ENCODE measurements around the gene LGALS7B. TPM values are rescaled to one million over a fixed set of nuclear protein-coding genes. Genes with fewer than 3 reads are reported as not detected.

Gene LGALS7B
- total RNA-seq, 2 donors from 2014 or later: not detected

- no peaks in the 10 kb centered on the region for H3K9me3 ChIP-seq (ENCODE audit: control insufficient read depth, low read length)
- Mint-ChIP-seq H3K4me1 (peaks cover 8% of the 10 kb centered on the region), H3K36me3 (ENCODE audit: low read depth) (peaks cover 37% of the 10 kb centered on the region), H3K27me3 (ENCODE audit: insufficient read depth) (no peaks in the 10 kb centered on the region), H3K27ac (no peak overlapping the region), H3K4me3 (no peak overlapping the region), H3K9me3 (peaks cover 3% of the 10 kb centered on the region)
- no peak overlapping the region for H3K9ac ChIP-seq (ENCODE audit: extremely low read depth, low read length, poor library complexity, severe bottlenecking)
- no peak overlapping the region for H3K4me3 ChIP-seq (ENCODE audit: low read length)
- no peaks in the 10 kb centered on the region for H3K4me1 ChIP-seq (ENCODE audit: control insufficient read depth, insufficient read depth, low read length)
- no peak overlapping the region for H3K27ac ChIP-seq (ENCODE audit: low read depth, low read length)
- peaks cover 14% of the 10 kb centered on the region for H3K36me3 ChIP-seq (ENCODE audit: control insufficient read depth, insufficient read depth, low read length)
- 97% methylated on average over 22 to 34 of the region's 34 CpGs for WGBS, 2 experiments (ENCODE audit: insufficient coverage in 1 of 2, insufficient read length in 1 of 2)
- DNase-seq: peak; percentile 65
- no peaks in the 10 kb centered on the region for H3K27me3 ChIP-seq (ENCODE audit: control insufficient read depth, insufficient read depth, low read length, poor library complexity, severe bottlenecking)
- TF ChIP-seq CTCF (conservative IDR thresholded peaks at IDR 0.05): no peak
These were observed 26.3 kb downstream of the LGALS7B start for GRCh38 chr19:38815059-38816001.

DNA sequence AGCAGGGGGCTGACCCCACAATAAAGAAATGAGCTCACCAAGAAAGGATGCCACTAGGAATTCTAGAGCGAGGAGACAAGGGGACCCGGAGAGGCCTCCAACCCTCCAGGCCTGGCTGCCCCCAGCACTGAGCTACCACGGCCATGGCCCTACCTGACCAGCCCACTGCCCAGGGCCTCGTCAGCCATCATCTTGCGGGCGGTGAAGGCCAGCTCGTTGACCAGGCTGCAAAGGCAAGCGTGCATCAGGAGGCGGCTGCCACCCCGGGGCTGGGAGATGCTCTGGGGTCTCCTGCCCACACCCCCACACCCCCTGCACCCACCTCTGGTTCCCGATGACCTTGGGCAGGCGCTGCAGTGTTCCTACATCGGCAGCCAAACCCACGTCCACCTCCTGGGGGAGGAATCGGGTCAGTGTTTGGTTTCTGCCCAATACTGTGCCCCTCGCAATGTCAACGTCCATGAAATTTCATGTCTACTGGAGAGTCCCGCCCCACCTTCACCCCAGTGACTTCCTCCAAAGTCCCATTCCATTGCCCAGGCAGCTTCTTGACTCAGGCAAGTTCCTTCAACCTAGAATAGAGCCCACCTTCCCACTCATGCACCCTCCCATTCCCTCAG is 27.2 kb downstream of the LGALS7B start:
- Histone ChIP-seq H3K9me3 (ENCODE audit: control insufficient read depth, low read length) (no peaks in the 10 kb centered on the region), H3K9ac (ENCODE audit: extremely low read depth, low read length, poor library complexity, severe bottlenecking) (no peak overlapping the region), H3K4me3 (ENCODE audit: low read length) (no peak overlapping the region), H3K27ac (ENCODE audit: low read depth, low read length) (no peak overlapping the region), H3K27me3 (ENCODE audit: control insufficient read depth, insufficient read depth, low read length, poor library complexity, severe bottlenecking) (no peaks in the 10 kb centered on the region), H3K36me3 (ENCODE audit: control insufficient read depth, insufficient read depth, low read length) (peaks cover 20% of the 10 kb centered on the region), H3K4me1 (ENCODE audit: control insufficient read depth, insufficient read depth, low read length) (no peaks in the 10 kb centered on the region)
- peaks cover 12% of the 10 kb centered on the region for H3K9me3 Mint-ChIP-seq
- no peak for TF ChIP-seq CTCF (conservative IDR thresholded peaks at IDR 0.05)
- no peak for DNase-seq
- no peak overlapping the region for H3K4me3 Mint-ChIP-seq
- H3K27me3 Mint-ChIP-seq (ENCODE audit: insufficient read depth): no peaks in the 10 kb centered on the region
- WGBS, 2 experiments (ENCODE audit: insufficient coverage in 1 of 2, insufficient read length in 1 of 2): 93 to 94% methylated on average over 14 to 18 of the region's 18 CpGs
- H3K27ac Mint-ChIP-seq: peak overlapping the region; percentile 48
- peaks cover 8% of the 10 kb centered on the region for H3K4me1 Mint-ChIP-seq
- peaks cover 46% of the 10 kb centered on the region for H3K36me3 Mint-ChIP-seq (ENCODE audit: low read depth)

- Histone ChIP-seq H3K9ac (ENCODE audit: extremely low read depth, low read length, poor library complexity, severe bottlenecking) (no peak overlapping the region), H3K4me3 (ENCODE audit: low read length) (no peak overlapping the region), H3K36me3 (ENCODE audit: control insufficient read depth, insufficient read depth, low read length) (peaks cover 20% of the 10 kb centered on the region), H3K27ac (ENCODE audit: low read depth, low read length) (no peak overlapping the region), H3K4me1 (ENCODE audit: control insufficient read depth, insufficient read depth, low read length) (no peaks in the 10 kb centered on the region), H3K9me3 (ENCODE audit: control insufficient read depth, low read length) (no peaks in the 10 kb centered on the region), H3K27me3 (ENCODE audit: control insufficient read depth, insufficient read depth, low read length, poor library complexity, severe bottlenecking) (no peaks in the 10 kb centered on the region)
- Mint-ChIP-seq H3K4me3 (no peak overlapping the region), H3K36me3 (ENCODE audit: low read depth) (peaks cover 51% of the 10 kb centered on the region), H3K4me1 (peaks cover 8% of the 10 kb centered on the region), H3K27ac (no peak overlapping the region), H3K9me3 (peaks cover 15% of the 10 kb centered on the region), H3K27me3 (ENCODE audit: insufficient read depth) (no peaks in the 10 kb centered on the region)
- no peak for DNase-seq
- 94 to 99% methylated on average over 10 to 15 of the region's 15 CpGs for WGBS, 2 experiments (ENCODE audit: insufficient coverage in 1 of 2, insufficient read length in 1 of 2)
- TF ChIP-seq CTCF (conservative IDR thresholded peaks at IDR 0.05): no peak
These were observed 28.1 kb downstream of the LGALS7B start for GRCh38 chr19:38817081-38817480.
